ENCODE results near the gene GPR84. TPM values are rescaled to one million over a fixed set of nuclear protein-coding genes. Genes with fewer than 3 reads are reported as not detected.

GPR84 gene
- total RNA-seq, 2 experiments from 2014 or later = 0.32 to 0.57 TPM

- Mint-ChIP-seq H3K4me1 (ENCODE audit: low read depth) (peaks cover 12% of the 10 kb centered on the region), H3K27me3 (ENCODE audit: low read depth) (peaks cover 2% of the 10 kb centered on the region), H3K9me3 (ENCODE audit: insufficient read depth) (no peaks in the 10 kb centered on the region), H3K4me3 (no peak overlapping the region), H3K36me3 (ENCODE audit: low read depth) (no peaks in the 10 kb centered on the region), H3K27ac (no peak overlapping the region)
- POLR2A ChIA-PET = interaction anchor here (0.7 kb wide), 1 partner anchor 9 kb away, joined by 3 read pairs; no protein-coding TSS in a partner anchor
- ATAC-seq (no peak), DNase-seq (no peak)
- CTCF ChIA-PET = interaction anchor here (0.7 to 6.4 kb wide), 12 partner anchors 9 to 142 kb away, joined by 3 to 75 read pairs (median 4); no protein-coding TSS in a partner anchor
These were observed 18.8 kb upstream of the GPR84 start for GRCh38 chr12:54383041-54383609.

GRCh38 chr12:54381136-54381535 is 16.9 kb upstream of the GPR84 start:
- ATAC-seq (no peak), DNase-seq (no peak)
- ChIA-PET POLR2A (no interaction called here), CTCF (interaction anchor here (0.6 to 6.4 kb wide), 24 partner anchors 9 to 166 kb away, joined by 3 to 75 read pairs (median 10); partner anchors contain the start of genes CBX5, HNRNPA1 and NCKAP1L)
- H3K9me3 Mint-ChIP-seq (ENCODE audit: insufficient read depth) = no peaks in the 10 kb centered on the region
- peaks cover 12% of the 10 kb centered on the region for H3K4me1 Mint-ChIP-seq (ENCODE audit: low read depth)
- H3K36me3 Mint-ChIP-seq (ENCODE audit: low read depth) = no peaks in the 10 kb centered on the region
- H3K27me3 Mint-ChIP-seq (ENCODE audit: low read depth) = peaks cover 1% of the 10 kb centered on the region
- no peak overlapping the region for H3K27ac Mint-ChIP-seq
- H3K4me3 Mint-ChIP-seq = no peak overlapping the region

- Mint-ChIP-seq H3K36me3 (ENCODE audit: low read depth) (no peaks in the 10 kb centered on the region), H3K27me3 (ENCODE audit: low read depth) (no peaks in the 10 kb centered on the region), H3K4me1 (ENCODE audit: low read depth) (peaks cover 12% of the 10 kb centered on the region), H3K4me3 (peak overlapping the region; percentile 43), H3K9me3 (ENCODE audit: insufficient read depth) (no peaks in the 10 kb centered on the region), H3K27ac (no peak overlapping the region)
- CTCF ChIA-PET = interaction anchor here (0.6 to 6.4 kb wide), 68 partner anchors 8 to 615 kb away, joined by 3 to 75 read pairs (median 5); partner anchors contain the start of genes CBX5, COPZ1, HNRNPA1 and ITGA5
- ATAC-seq (peak; percentile 95), DNase-seq (peak; percentile 93)
- POLR2A ChIA-PET = interaction anchor here (0.6 to 1.6 kb wide), 5 partner anchors 18 to 150 kb away, joined by 3 to 6 read pairs (median 3); partner anchors contain the start of gene HNRNPA1
These were observed 15.3 kb upstream of the GPR84 start for GRCh38 chr12:54379398-54380201.

GRCh38 chr12:54378796-54379397 is 14.6 kb upstream of the GPR84 start:
- Mint-ChIP-seq H3K4me3 (peak overlapping the region; percentile 43), H3K9me3 (ENCODE audit: insufficient read depth) (no peaks in the 10 kb centered on the region), H3K4me1 (ENCODE audit: low read depth) (peaks cover 12% of the 10 kb centered on the region), H3K27ac (no peak overlapping the region), H3K27me3 (ENCODE audit: low read depth) (no peaks in the 10 kb centered on the region), H3K36me3 (ENCODE audit: low read depth) (no peaks in the 10 kb centered on the region)
- ChIA-PET POLR2A (interaction anchor here (1.0 to 1.6 kb wide), 4 partner anchors 17 to 98 kb away, joined by 3 to 6 read pairs (median 3); partner anchors contain the start of gene HNRNPA1), CTCF (interaction anchor here (0.6 to 6.4 kb wide), 61 partner anchors 8 to 614 kb away, joined by 3 to 75 read pairs (median 5); partner anchors contain the start of genes CBX5, COPZ1, HNRNPA1 and ITGA5)
- ATAC-seq (peak; percentile 55), DNase-seq (no peak)

GRCh38 chr12:54377797-54378515 is 13.7 kb upstream of the GPR84 start:
- Mint-ChIP-seq H3K4me1 (ENCODE audit: low read depth) (peaks cover 15% of the 10 kb centered on the region), H3K36me3 (ENCODE audit: low read depth) (no peaks in the 10 kb centered on the region), H3K4me3 (no peak overlapping the region), H3K27me3 (ENCODE audit: low read depth) (no peaks in the 10 kb centered on the region), H3K9me3 (ENCODE audit: insufficient read depth) (no peaks in the 10 kb centered on the region), H3K27ac (no peak overlapping the region)
- POLR2A ChIA-PET = interaction anchor here (1.4 to 1.5 kb wide), 2 partner anchors 92 to 97 kb away, joined by 3 to 6 read pairs; partner anchors contain the start of gene HNRNPA1
- CTCF ChIA-PET = interaction anchor here (0.9 to 6.4 kb wide), 10 partner anchors 9 to 163 kb away, joined by 3 to 75 read pairs (median 15); no protein-coding TSS in a partner anchor
- DNase-seq (no peak), ATAC-seq (no peak)

GRCh38 chr12:54377007-54377406 is 12.7 kb upstream of the GPR84 start:
- no peak overlapping the region for H3K27ac Mint-ChIP-seq

GRCh38 chr12:54376596-54376995 is 12.3 kb upstream of the GPR84 start:
- POLR2A ChIA-PET = no interaction called here
- H3K36me3 Mint-ChIP-seq (ENCODE audit: low read depth) = no peaks in the 10 kb centered on the region
- peaks cover 28% of the 10 kb centered on the region for H3K4me1 Mint-ChIP-seq (ENCODE audit: low read depth)
- no peak for ATAC-seq
- H3K9me3 Mint-ChIP-seq (ENCODE audit: insufficient read depth) = no peaks in the 10 kb centered on the region
- H3K27ac Mint-ChIP-seq = no peak overlapping the region
- no peak overlapping the region for H3K4me3 Mint-ChIP-seq
- H3K27me3 Mint-ChIP-seq (ENCODE audit: low read depth) = no peaks in the 10 kb centered on the region
- CTCF ChIA-PET = interaction anchor here (0.8 to 1.4 kb wide), 2 partner anchors 40 to 125 kb away, joined by 3 to 4 read pairs; no protein-coding TSS in a partner anchor
- no peak for DNase-seq

More at GRCh38 chr12:54377007-54377406, 12.7 kb upstream of the GPR84 start:
- Mint-ChIP-seq H3K36me3 (ENCODE audit: low read depth) (no peaks in the 10 kb centered on the region), H3K4me1 (ENCODE audit: low read depth) (peaks cover 24% of the 10 kb centered on the region), H3K27me3 (ENCODE audit: low read depth) (no peaks in the 10 kb centered on the region), H3K9me3 (ENCODE audit: insufficient read depth) (no peaks in the 10 kb centered on the region), H3K4me3 (no peak overlapping the region)
- POLR2A ChIA-PET = no interaction called here
- DNase-seq (no peak), ATAC-seq (no peak)
- CTCF ChIA-PET = interaction anchor here (0.8 to 1.4 kb wide), 2 partner anchors 41 to 125 kb away, joined by 3 to 4 read pairs; no protein-coding TSS in a partner anchor

- H3K9me3 Mint-ChIP-seq (ENCODE audit: insufficient read depth) = no peaks in the 10 kb centered on the region
- H3K27me3 Mint-ChIP-seq (ENCODE audit: low read depth) = no peaks in the 10 kb centered on the region
- no peak for DNase-seq
- ChIA-PET POLR2A (no interaction called here), CTCF (interaction anchor here (0.9 to 1.6 kb wide), 4 partner anchors 24 to 161 kb away, joined by 3 to 5 read pairs (median 3); partner anchors contain the start of gene COPZ1)
- H3K4me1 Mint-ChIP-seq (ENCODE audit: low read depth) = peaks cover 31% of the 10 kb centered on the region
- H3K36me3 Mint-ChIP-seq (ENCODE audit: low read depth) = no peaks in the 10 kb centered on the region
- H3K4me3 Mint-ChIP-seq = no peak overlapping the region
- ATAC-seq = no peak
- H3K27ac Mint-ChIP-seq = no peak overlapping the region
These were observed 10.9 kb upstream of the GPR84 start for GRCh38 chr12:54375259-54375579.

GRCh38 chr12:54374562-54375258 is 10.4 kb upstream of the GPR84 start:
- H3K9me3 Mint-ChIP-seq (ENCODE audit: insufficient read depth) = no peaks in the 10 kb centered on the region
- ATAC-seq (no peak), DNase-seq (no peak)
- no peaks in the 10 kb centered on the region for H3K36me3 Mint-ChIP-seq (ENCODE audit: low read depth)
- CTCF ChIA-PET = interaction anchor here (0.9 to 1.6 kb wide), 5 partner anchors 25 to 160 kb away, joined by 3 to 5 read pairs (median 3); partner anchors contain the start of gene COPZ1
- no peak overlapping the region for H3K4me3 Mint-ChIP-seq
- POLR2A ChIA-PET = no interaction called here
- H3K27me3 Mint-ChIP-seq (ENCODE audit: low read depth) = no peaks in the 10 kb centered on the region
- H3K4me1 Mint-ChIP-seq (ENCODE audit: low read depth) = peaks cover 30% of the 10 kb centered on the region
- no peak overlapping the region for H3K27ac Mint-ChIP-seq

GRCh38 chr12:54373649-54374561 is 9.6 kb upstream of the GPR84 start:
- peak overlapping the region; percentile 26 for H3K27ac Mint-ChIP-seq
- ATAC-seq = no peak
- CTCF ChIA-PET = interaction anchor here (1.1 kb wide), 1 partner anchor 79 kb away, joined by 4 read pairs; no protein-coding TSS in a partner anchor
- POLR2A ChIA-PET = no interaction called here
- no peak for DNase-seq
- H3K4me1 Mint-ChIP-seq (ENCODE audit: low read depth) = peaks cover 31% of the 10 kb centered on the region
- H3K4me3 Mint-ChIP-seq = no peak overlapping the region
- H3K9me3 Mint-ChIP-seq (ENCODE audit: insufficient read depth) = no peaks in the 10 kb centered on the region
- H3K27me3 Mint-ChIP-seq (ENCODE audit: low read depth) = no peaks in the 10 kb centered on the region
- no peaks in the 10 kb centered on the region for H3K36me3 Mint-ChIP-seq (ENCODE audit: low read depth)

Data from activated CD8-positive, alpha-beta T cell treated with anti-CD3 and anti-CD28 coated beads, Interleukin-2, amount 10 ng/mL, durations not matched to agents 7 days and 5 days (primary cell).